DMS153 treated with DMSO at 0.1 percent for 48 hours (cell line): ENCODE results near the gene GNAL.
"Not testable (repeated sequence)": the region's sequence is repeated elsewhere in the genome, so short reads cannot be mapped to it uniquely, and the experiment has no call there.

Experiments
- DNase-seq: peaks from one replicate; lab custom pipeline; 2025; ENCODE audit not compliant: unreplicated experiment; lab: John Stamatoyannopoulos, UW

GNAL gene

DNA sequence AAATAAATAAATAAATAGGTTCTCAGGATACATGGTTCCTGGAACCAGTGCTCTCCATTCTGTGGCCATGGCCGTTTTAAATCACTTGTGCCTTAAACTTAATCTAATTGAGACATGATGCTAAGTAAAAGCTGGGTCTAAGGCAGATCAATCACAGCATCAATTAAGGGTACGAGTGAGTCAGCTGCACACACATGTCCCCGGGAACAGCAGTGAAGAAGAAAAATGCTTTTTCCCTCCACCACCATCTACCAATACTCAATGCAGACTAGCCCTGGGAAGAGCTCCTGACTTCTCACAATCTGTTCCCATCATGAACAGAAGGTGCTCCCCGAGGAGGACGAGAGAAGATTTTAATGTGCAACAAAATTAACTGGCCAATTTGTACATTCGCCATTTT is 155.4 kb downstream of the GNAL start:
- DNase-seq: no peak

GRCh38 chr18:11845654-11846053 is 156.6 kb downstream of the GNAL start:
- no peak for DNase-seq

GRCh38 chr18:11847811-11848210 is 158.7 kb downstream of the GNAL start:
- no peak for DNase-seq

DNA sequence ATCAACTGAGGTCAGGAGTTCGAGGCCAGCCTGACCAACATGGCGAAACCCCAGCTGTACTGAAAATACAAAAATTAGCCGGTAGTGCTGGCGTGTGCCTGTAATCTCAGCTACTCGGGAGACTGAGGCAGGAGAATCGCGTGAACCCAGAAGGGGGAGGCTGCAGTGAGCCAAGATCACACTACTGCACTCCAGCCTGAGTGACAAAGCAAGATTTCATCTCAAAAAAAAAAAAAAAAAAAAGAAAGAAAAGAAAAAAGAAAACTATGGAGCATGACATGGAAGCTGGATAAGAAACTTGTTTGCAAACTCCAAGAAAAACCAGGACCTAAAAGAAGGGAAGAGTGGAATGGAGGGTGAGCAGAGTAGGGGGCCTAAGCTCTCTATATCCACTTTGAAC is 160.2 kb downstream of the GNAL start:
- no peak for DNase-seq

GRCh38 chr18:11849841-11850634 is 161.0 kb downstream of the GNAL start:
- DNase-seq: no peak

GRCh38 chr18:11850821-11851145 is 161.7 kb downstream of the GNAL start:
- no peak for DNase-seq

GRCh38 chr18:11851146-11851805 is 162.2 kb downstream of the GNAL start, which contains the start of gene CHMP1B:
TSS of gene CHMP1B (plus strand) at chr18:11851413. CDS start at chr18:11851512, 99 bp downstream.
- peak; percentile 23 for DNase-seq

- no peak for DNase-seq
These were observed 162.8 kb downstream of the GNAL start for GRCh38 chr18:11851806-11852337.

GRCh38 chr18:11854554-11854953 is 165.5 kb downstream of the GNAL start:
- DNase-seq: not testable (repeated sequence)

GRCh38 chr18:11857177-11857887 is 168.3 kb downstream of the GNAL start:
- no peak for DNase-seq

DNA sequence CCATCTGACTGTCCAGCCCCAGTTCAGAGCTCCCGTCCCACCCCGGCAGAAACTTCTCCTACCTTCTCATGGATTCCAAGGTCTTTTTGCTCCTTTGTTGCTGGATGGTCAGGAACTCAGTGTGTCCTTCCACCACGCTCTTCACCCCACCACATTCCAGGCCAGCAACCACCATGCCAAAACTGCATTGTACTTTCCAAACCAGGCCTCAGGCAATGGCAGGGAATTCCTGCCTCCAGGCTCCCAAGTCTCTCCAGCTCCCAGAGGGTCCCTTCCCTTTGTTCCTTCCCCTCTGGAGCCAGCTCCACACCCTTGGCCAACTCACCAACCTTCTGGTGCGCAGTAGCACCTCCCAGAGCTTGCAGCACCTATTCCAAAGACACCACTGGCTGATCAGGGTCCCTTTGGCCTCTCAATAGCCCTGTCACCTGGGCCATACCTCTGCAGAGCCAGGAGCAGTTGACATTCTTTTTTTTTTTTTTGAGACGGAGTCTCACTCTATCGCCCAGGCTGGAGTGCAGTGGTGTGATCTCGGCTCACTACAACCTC is 170.3 kb downstream of the GNAL start:
- no peak for DNase-seq

- no peak for DNase-seq
These were observed 170.9 kb downstream of the GNAL start for GRCh38 chr18:11859903-11860407.

DNA sequence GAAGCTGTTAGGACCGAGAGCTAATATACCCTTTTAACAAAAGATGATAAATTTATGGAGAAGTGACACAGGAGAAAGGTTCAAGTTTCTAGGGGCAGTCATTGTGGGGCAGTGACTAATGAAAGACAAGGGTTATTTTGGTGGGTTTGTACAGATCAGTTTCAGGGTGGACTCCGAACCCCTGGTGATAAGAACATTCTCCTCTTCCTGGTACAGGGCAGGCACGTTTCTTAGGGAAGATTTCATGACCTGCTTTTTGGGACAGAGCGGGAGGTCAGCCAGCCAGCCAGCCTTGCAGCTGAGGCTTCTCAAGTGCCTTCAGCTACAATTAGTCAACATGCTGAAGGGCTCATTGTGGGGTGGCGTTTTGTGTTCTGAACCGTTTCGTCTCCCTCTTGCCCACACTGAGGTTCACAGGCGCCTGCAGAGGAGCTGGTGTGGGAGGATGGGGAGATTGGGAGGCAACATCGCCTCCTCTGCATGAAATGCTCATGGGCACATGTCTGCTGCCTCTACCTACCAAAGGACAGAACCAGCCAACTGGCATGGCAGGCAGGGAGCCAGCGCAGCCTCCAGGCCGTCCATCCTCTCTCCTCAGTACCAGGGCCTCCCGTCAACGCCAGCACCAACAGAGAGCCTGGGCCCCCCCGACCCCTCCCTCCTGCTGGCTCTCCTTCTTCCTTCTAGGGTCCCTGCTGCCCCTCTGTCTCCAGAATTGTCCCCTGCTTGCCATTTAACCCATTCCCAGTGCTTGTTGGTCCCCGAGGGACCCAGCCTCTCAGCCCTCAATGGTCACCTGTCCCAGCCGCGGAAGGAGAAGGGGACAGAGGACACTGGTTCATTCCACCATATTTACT is 171.8 kb downstream of the GNAL start:
- no peak for DNase-seq

DNA sequence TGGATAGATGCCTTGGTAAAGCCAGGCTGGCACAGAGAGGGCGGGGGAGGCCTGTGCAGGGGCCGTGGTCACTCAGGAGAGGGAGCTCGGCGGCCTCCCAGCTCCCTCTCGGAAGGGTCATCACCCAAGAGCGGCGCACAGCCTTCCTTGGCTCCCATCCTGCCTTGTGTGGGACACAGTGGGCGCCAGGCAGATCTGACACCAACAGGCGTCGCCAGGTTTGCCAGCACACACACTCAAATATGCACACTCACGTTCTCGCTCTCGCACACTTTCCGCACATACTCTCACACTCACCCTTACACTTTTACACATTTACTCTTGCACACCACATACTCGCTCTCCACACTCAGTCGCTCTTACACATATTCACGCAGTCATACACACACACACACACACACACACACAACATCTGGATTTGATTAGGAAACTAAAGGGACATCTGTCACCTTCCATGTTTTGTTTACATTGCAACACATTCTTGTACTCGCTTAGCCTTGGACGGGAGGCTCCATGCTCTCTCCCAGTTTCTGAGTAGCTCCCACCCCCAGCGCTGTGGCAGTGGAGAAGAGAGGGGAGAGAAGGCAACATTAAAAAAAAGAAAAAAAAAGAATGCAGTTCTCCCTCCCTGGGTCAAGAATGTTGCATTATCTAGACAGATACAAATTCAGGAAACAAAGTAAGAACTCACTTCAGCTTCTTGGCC is 172.7 kb downstream of the GNAL start:
- DNase-seq: no peak

DNA sequence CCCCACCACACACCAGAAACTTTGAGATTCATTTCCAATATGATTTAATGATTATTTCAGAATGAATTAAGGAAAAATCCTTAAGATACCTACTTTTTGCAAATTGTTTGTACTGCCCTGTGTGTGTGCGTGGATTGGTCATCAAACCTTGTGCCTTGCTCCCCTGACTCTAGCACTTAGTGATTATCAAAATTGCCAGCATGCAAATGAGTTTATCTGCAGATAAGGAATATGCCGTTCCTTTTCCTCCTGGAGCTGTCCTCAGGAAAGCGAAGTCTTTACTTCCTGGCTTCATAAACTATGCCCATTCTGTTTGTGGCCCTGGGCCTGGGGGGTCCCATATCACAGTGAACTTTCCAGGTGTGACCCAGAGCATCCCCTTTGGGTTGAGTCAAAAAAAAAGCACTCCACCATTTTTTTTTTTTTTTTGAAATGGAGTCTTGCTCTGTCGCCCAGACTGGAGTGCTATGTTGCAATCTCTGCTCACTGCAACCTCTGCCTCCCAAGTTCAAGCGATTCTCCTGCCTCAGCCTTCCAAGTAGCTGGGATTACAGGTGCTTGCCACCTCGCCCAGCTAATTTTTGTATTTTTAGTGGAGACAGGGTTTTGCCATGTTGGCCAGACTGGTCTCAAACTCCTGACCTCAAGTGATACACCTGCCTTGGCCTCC is 173.5 kb downstream of the GNAL start:
- no peak for DNase-seq

DNA sequence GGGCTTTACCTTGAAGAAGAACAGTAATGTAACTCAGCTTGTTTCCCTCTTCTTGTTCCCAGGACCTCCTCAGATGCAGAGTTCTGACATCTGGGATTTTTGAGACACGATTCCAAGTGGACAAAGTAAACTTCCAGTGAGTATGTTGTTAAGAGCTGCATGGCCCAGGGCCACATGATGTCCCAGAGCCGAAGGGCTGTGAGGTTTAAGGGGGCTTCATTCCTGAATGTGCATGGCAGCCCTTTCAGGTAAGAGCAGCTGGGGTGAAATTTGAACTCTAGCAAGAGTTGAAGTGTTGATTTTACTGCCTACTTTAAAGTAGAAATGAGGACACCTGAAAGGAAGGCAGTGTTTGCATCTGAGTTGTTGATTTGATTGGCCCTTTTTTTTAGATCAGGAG is 175.4 kb downstream of the GNAL start:
- DNase-seq: no peak

DNA sequence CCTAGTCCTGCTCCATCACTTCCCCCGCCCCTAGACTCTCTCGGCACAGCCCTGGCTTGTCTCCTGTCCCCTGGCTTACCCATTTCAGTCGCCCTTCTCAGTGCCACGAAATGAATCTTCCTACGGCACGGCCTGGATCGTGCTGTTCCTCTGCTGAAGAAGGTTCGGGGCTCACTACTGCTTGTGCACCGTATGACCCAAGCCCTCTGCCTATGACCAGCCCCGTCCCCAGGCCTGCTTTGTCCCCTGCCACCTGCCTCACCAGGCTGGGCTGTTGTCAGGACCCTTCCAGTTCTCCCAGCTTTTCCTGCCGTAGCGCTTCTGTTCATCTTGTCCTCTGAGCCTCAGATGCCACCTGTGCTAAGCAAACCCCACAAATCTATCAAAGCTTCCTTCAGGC is 176.0 kb downstream of the GNAL start:
- no peak for DNase-seq

GRCh38 chr18:11866329-11866728 is 177.3 kb downstream of the GNAL start:
- DNase-seq: no peak

DNA sequence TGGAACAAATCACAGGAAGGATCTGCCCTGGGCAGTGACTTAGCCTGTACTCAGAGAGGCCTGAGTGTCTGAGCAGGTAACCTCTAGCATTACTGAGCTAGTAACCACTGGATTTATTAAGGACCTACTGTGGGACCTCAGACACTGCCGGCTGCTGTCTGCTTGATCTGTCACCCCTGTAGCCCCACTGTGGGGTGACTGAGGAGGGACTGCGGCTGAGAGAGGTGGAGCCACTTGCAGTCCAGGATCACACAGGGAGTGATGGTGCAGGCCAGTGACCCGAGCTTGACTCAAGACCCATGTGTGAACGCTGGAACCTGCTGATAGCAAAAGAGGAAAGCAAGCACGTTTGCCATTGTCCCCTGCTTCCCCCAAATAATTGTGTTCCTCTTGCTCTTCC is 177.7 kb downstream of the GNAL start:
- DNase-seq: no peak
